GDM1 (cell line): ENCODE results near the gene CIDEC.
"Not testable (repeated sequence)": the region's sequence is repeated elsewhere in the genome, so short reads cannot be mapped to it uniquely, and the experiment has no call there.

ENCODE experiments used
- DNase-seq: peaks from one replicate; lab custom pipeline; 2025; lab: John Stamatoyannopoulos, UW

The CIDEC gene

DNA sequence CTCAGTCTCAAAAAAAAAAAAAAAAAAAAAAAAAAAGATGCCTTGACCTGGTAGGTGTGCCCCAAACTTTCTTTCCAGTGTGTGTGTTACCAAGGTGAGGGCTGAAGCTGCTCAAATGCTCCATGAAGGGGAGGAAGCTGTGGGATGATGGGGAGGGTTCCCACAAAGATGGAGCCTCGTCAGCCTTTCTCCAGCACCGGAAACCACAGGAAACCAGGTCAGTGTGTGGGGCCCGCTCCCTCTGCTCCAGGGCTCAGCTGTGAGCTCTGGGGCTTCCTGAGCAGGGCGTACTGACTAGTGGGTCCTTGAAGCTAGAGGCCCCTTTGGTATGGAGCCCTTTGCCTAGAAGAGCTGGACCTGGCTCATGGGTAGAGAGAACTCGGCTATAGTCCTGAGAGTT is 21.9 kb upstream of the CIDEC start:
- peak; percentile 91 for DNase-seq

DNA sequence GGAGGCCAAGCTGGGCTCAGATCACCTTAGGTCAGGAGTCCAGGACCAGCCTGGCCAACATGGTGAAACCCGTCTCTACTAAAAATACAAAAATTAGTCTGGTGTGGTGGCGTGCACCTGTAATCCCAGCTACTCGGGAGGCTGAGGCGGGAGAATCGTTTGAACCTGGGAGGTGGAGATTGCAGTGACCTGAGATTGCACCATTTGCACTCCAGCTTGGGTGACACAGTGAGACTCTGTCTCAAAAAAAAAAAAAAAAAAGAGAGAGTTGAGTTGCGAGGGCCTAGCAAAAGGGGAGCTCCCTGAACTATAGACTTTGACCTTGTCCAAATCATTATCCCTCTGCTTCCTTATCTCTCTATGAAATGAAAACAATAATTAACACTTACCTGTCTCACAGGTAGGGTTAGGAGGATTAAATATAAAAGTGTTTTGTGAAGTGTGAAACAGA is 20.9 kb upstream of the CIDEC start:
- not testable (repeated sequence) for DNase-seq

DNA sequence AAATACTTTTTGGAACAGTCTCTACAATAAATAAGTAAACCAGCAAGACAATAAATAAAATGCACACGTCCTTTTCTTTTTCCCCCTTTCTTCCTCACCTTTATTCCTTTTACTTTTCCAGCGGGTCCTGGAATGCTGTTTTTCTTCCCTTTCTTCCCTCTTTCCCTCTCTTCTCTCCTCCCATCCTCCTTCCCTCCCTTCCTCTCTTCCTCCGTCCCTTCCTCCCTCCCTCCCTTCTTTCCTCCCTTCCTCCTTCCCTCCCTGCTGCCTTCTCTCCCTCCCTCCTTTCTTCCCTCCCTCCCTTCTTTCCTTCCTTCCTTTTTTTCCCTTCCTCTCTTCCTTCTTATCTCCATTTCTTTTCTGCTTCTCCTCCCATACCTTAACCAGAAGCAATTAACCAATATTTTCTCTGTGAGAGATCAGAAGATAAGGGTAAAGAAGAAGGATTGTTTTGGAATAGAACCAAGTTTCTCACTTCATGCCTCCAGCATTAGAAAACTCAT is 19.3 kb upstream of the CIDEC start:
- no peak for DNase-seq

DNA sequence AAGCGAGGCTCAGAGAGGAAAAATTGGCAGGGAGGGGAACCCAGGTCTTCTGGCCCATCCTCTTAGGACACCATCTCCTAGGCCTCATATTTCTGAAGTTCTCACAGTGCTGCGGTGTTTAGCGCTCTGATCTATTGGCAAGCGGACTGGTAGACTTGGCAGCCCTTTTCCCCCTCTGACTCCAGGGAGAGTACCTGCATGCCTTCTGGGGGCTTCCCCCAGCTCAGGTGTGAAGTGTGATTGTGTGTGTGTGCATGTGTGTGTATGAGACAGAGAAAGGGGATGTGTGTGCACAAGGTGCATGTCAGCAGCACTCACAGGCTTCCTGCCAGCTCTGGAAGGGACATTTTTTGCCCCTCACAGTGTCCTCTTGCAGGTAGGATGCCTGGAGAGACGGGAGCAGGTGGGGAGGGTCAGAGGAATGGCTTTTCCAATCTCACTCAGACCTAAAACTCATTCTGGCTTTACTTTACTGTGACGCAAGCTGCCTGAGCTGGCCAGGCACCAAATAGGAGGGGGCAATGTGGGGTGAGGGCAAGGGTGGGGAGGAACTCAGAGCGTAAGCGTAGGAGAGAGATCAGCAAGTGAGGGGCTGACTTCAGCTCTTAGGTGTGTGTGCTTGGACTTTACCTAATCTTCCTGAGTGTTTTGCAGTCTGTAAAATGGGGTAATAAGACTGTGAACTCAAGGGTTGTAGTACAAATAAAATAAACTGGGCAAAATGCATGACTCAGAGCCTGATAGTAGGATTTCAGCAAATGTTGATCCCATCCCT is 18.6 kb upstream of the CIDEC start:
- DNase-seq, result no peak

DNA sequence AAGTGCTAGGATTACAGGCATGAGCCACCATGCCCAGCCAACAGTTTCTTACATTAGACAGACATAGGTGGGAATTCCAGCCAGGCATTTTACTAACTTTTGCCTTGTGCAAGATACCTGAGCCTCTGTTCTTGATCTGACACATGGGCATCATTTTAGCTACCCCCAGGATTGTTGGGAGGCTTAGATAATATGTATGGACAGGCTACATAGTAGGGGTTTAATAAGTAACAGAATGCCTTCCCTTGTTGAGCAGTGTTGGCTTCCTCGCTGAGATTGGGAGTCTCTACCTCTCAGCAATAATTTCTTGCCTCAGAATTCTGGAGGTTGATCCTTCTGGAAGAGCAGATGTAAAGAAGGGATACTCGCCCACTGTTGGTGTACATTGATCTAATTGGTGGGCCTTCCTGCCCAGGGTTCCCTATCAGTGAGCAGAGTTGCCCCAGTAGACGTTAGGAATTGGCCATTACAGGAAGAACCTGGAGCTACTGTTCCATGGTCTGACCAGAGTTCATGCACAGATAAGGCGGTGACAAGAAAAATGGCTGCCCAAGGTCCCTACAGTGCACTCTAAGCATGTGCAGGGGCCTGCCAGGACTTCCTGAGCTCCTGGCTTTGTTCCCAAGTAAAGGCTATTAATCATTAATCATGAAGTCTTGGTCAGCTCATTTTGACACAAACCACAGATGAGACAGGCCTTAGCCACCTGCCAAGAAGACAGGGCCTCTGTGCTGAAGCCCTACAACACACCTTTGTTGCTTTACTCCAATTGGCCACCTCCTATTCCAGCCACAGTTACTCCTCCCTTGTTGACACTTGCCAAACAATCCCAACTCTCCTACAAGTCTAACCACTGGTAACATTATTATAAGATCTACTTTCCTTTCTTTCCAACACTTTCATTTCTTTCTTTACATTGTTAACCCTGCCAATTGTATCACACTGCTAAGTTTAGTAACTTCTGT is 17.6 kb upstream of the CIDEC start:
- DNase-seq, result no peak

DNA sequence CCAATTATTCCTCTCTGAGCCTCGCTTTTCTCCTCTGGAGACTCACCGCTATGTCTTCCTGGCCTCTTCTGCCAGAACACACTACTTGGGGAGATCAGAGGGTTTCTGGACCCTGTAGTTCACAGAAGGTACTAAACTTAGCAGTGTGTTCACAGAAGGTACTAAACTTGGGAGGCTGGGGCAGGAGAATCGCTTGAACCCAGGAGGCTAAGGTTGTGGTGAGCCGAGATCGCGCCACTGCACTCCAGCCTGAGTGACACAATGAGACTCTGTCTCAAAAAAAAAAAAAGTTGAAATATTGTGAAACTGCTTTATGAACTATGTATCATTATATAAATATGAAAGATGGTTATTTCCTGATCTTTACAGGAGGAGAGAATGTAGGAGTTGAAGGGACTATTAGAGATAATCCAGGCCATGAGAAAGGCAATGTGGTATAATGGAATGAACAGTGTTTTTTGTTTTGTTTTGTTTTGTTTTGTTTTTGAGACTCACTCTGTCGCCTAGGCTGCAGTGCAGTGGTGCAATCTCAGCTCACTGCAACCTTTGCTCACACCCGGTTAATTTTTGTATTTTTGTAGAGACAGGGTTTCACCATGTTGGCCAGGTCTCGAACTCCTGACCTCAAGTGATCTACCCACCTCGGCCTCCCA is 16.8 kb upstream of the CIDEC start:
- not testable (repeated sequence) for DNase-seq

DNA sequence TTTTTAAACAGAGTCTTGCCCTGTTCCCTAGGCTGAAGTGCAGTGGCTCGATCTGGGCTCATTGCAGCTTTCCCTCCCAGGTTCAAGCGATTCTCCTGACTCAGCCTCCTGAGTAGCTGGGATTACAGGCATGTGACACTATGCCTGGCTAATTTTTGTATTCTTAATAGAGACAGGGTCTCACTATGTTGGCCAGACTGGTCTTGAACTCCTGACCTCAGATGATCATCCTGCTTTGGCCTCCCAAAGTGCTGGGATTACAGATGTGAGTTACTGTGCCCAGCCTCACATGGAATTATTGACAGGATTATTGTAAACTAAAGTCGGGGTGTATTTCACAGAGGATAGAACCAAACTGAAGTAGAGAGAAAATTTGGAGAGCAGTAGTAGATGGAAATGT is 15.7 kb upstream of the CIDEC start:
- DNase-seq, result not testable (repeated sequence)

DNA sequence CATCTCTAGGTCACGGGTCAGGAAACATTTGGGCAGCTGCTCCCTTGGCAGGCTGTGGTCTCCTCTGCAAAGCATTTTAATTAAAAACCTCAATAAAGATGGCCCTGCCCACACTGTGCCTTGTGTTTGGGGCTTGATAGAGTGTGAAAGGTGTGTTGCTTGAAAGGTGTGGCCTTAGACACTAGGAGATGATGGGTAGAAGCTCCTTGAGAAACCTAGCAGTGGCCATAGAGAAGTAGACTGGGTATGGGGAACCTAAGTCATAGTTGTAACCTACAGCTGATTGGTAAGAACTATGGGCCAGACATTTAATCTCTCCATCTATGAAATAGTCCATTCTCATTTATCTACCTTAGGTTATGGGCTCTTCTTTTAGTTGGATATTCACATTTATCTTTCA is 13.7 kb upstream of the CIDEC start:
- DNase-seq, result no peak

DNA sequence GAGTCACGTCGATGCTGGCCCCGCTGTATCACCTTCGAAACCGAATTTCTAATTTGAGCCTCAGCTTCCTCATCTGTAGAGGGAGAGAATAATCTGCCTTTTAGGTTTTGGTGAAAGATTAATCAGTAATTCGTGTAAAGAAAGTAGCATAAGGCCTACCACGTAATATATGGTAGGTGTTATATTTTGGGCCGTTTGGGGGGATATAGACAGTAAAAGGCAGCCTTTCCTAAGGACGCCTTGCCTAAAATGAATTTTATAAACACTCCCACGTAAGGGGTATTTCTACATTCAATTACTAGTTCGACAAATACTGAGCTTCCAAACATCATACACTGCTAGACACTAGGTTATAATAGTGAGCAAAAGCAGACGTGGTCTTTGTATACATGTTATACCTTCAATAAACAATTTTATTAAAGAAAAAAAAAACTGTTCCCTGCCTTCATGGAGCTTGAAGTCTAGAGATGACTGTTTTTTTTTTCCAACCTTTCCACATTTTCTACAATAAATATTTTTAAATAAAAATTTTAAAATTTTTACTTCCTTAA is 11.1 kb upstream of the CIDEC start:
- DNase-seq, result no peak

DNA sequence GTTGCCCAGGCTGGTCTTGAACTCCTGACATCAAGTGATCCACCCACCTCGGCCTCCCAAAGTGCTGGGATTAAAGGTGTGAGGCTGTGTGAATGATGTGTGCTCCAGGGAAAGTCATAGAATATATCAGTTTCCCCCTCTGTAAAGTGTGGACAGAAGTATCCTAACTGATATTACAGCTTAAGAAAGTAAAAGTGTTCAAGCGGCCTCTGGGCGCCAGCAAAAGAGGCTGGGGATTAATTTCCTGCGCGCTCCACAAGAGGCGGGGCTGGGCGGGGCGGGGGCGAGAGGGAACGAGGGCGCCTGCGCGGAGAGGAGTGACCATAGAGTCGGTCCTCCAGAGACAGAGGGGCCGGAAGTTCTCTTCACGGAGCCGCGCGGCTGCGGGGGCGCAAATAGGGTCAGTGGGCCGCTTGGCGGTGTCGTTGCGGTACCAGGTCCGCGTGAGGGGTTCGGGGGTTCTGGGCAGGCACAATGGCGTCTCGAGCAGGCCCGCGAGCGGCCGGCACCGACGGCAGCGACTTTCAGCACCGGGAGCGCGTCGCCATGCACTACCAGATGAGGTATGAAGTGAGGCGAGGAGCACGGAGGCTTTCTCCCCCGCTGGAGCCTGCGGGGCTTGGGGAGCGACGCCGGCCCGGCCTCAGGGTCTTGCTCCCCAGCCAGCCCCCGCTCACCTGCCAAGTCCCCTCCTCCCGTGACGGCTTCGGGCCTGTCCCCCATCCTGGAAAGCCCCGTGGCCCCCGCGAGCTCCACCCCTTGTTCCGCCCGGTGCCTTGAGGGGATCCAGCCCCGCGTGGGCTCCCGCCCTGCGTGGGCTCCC is 10.4 kb upstream of the CIDEC start, which contains the start of gene JAGN1:
TSS of gene JAGN1 (plus strand) at position 362 of the 823 bp plus-strand sequence. CDS start at position 475, 113 bp downstream.
- DNase-seq, result peak; percentile 79

DNA sequence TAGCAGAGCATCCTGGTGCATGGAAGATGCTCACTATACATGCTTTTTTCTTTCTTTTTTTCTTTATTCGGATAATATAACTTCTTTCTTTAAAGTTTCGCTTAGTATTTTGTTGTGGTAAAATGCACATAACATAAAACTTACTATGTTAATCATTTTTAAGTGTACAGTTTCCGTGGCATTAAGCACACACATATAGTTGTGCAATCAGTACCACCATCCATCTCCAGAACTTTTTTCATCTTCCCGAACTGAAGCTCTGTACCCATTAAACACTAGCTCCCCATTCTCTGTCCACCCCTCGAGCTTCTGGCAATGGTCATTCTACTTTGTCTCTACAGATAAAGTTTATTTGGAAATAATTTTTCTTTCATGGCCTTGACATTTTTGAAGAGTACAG is 9.4 kb upstream of the CIDEC start:
- DNase-seq, result no peak

DNA sequence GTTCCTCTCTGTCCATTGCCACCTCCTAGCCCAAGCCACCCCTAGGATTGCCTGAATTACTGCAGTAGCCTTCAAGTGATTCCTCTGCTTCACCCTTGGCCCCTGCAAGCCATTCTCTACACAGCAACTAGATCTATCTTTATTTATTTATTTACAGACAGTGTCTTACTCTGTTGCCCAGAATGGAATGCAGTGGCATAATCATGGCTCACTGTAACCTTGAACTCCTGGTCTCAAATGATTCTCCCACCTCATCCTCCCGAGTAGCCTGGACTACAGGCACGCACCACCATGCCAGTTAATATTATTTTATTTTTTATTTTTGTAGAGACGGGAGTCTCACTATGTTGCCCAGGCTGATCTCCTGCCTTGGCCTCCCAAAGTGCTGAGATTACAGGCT is 8.5 kb upstream of the CIDEC start:
- DNase-seq, result no peak

DNA sequence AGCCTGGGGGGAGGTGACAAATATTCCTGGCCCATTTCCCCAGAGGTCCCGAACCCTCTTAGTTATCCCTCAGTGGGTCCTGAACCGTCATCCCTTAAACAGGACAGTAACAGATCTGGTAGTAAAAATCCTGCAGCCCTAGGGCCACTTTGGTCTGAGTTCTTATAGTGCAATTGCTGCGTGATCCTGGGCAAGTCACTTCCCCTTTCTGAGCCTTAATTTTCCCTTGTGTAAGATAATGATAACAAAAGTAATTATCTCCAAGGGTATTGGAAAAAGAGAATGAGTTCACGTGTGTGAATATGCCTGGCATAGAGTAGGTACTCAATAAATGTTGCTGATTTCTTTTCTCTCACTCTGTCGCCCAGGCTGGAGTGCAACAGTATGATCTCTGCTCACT is 7.4 kb upstream of the CIDEC start:
- no peak for DNase-seq

DNA sequence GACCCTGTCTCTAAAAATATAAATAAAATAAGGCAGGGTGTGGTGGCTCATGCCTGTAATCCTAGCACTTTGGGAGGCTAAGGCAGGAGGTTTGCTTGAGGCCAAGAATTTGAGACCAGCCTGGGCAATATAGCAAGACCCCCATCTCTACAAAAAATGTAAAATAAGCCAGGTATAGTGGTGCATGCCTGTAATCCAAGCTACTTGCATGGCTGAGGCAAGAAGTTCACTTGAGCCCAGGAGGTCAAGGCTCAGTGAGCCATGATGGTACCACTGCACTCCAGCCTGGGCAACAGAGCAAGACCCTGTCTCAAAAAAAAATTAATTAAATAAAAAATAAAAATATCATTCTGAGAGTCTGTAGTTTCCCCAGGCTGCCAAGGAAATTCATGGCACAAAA is 6.3 kb upstream of the CIDEC start:
- DNase-seq, result no peak

DNA sequence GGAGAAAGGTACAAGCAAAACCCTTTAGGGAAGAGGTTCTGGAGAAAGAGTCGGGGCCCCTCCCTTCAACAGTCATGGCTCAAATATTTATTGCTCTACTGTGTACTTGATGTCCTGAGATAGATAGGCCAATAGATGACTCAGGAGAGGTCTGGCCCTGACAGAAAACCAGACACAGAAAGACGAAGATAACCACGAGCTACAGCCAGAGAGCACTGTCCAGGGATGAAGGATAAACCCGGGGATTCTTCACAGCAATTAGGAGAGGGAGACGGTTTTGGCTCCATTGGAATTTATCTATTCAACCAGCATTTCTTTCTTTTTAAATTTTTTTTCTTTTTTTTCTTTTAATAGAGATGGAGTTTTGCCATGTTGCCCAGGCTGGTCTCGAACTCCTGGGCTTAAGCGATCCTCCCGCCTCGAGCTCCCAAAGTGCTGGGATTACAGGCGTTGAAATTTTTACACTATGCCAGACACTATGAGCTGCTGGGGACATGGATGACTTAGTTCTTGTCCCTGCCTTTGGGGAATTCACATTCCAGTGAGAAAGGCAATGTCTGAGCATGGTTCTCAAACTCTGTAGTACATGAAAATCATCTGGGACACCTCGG is 4.6 kb upstream of the CIDEC start:
- DNase-seq, result no peak

DNA sequence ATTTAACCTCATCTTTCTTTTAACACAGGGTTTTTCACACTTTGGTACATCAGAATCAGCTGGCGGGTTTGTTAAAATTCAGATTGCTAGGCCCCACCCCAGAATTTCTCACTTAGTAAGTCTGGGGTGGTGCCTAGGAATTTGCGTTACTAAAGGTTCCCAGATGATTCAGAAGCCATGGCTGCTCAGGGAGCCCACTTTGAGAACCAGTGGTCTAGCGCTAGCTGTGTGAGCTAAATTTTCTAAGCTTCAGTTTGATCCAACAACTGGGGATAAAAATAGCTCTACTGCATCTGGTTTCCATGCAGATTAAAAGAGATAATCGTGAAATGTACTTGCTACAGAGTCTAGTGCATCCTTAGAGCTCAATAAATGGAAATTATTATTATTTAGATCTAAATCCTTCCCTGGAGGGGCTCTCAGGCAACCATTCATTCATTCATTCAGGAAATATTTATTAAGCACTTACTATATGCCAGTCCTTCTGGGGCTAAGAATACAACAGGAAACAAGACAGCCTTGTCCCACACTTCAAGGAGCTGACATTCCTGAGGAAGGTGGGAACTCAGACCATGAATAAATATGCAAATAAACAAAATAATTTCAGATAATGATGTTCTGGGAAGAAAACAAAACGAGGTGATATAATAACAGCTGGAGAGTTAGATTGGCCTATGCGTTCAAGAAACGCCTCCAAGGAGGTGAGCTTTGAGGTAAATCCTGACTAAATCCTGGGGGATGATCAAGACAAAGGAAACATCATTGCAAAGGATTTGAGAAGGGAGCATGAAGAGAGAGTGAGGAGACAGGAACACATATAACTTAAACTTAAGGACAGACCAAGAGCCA is 3.9 kb upstream of the CIDEC start:
- no peak for DNase-seq

DNA sequence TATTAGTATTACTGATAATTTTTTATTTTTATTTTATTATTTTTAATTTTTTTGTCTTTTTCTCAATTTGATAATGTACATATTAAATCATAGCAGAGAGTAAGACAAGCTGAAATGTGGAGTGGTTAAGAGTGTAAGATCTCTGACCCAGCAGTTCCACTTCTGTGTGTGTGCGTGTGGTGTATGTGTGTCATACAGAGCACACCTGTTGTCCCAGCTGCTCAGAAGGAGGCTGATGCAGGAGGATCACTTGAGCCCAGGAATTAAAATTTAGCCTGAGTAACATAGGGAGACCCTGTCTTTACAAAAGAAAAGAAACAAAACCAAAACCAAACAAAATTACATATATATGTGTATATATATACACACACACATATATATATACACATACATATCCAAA is 1.4 kb upstream of the CIDEC start:
- no peak for DNase-seq

DNA sequence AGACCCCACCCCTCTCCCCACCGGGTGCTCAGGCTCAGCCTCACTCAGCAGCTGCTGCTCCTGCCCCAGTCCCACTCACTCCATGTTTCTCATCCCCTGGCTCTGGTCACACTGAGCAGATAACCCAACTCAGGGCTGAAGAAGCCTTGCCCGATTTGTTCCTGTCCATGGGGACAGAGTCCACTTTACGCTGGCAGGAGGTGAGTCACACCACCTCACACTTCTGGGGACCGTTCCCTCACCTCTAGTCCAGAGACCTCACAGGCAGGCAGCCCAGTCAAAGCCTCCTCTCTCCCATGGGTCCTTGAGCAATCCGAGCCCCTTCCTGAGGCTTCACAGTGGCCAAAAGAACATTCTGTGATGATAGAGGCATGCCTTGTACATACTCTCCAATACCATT is 1.4 kb downstream of the CIDEC start:
- DNase-seq, result no peak

DNA sequence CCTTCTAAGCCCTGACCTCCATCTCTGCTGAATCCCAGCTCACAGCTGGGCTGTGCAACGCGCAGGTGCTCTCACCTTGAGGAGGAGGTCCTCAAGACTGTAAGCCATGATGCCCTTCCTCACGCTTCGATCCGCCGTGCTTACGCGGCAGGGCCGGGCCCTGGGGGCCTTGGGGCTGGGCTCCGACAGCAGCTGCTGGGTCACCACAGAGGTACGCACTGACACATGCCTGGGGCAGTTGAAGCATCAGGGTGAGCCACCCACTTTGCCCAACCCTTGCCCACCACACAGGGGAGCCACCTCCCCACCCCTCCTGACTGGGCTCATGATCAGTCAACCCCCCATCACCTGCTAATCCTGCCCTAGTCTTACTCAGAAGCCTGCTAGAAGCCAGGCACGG is 3.1 kb downstream of the CIDEC start:
- DNase-seq, result no peak

DNA sequence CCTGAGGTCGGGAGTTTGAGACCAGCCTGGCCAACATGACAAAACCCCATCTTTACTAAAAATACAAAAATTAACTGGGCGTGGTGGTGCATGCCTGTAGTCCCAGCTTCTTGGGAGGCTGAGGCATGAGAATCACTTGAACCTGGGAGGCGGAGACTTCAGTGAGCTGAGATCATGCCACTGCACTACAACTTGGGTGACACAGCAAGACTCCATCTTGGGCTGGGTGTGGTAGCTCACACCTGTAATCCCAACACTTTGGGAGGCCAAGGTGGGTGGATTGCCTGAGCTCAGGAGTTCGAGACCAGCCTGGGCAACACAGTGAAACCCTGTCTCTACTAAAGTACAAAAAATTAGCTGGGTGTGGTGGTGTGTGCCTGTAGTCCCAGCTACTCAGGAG is 3.8 kb downstream of the CIDEC start:
- not testable (repeated sequence) for DNase-seq
